ENCODE measurements around the gene MS4A7.
"Not testable (repeated sequence)": the region's sequence is repeated elsewhere in the genome, so short reads cannot be mapped to it uniquely, and the experiment has no call there.

Gene MS4A7

DNA sequence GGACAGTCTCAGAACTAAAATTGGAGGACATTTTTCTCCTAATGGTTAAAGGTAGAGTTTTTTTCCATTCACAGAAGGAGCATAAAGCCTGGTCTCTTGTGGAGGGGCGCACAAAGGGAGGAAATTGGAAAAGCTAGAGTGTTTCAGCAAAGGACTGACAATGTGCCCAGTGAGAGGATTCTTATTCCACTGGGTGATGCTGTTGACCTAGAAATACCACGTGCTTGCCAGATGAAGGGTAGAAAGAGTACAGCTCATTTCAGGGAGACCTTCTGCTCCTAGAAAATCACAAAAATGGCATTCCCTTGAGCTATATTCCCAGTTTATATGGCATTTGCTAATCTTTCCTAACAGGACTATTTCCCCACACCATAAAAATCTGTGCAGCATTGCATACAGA lies 30.2 kb upstream of the MS4A7 start:
- H3K9ac ChIP-seq (ENCODE audit: low read depth, low read length): no peak overlapping the region
- H3K27me3 ChIP-seq (ENCODE audit: control insufficient read depth, insufficient read depth, low read length): no peaks in the 10 kb centered on the region
- H3K4me3 ChIP-seq (ENCODE audit: low read depth, low read length): no peak overlapping the region

DNA sequence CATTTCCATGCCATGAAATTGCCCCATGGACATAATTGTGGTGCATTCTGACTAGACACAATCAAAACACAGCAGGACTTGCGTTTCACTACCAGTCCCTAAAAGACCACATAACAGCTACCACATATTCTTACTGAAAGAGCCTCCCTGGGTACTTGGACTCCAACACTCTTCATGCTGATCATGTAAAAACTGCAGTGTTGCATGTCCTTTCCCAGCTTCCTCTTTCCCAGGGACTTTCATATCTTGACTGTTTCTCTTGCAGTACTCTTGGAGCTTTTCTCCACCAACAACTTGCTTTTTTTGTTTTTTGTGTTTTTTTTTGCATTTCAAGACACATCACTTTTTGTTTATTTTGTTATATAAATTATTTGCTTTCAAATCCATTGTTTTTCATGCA lies 28.3 kb upstream of the MS4A7 start:
- Histone ChIP-seq H3K27me3 (ENCODE audit: control insufficient read depth, insufficient read depth, low read length) (no peaks in the 10 kb centered on the region), H3K4me3 (ENCODE audit: low read depth, low read length) (no peak overlapping the region; the same call in 1 of the 2 replicates), H3K9ac (ENCODE audit: low read depth, low read length) (no peak overlapping the region), H3K36me3 (ENCODE audit: control insufficient read depth, insufficient read depth, low read length) (no peaks in the 10 kb centered on the region), H3K4me1 (ENCODE audit: control insufficient read depth, insufficient read depth, low read length) (no peaks in the 10 kb centered on the region), H3K27ac (ENCODE audit: low read depth, low read length) (no peak overlapping the region), H3K9me3 (ENCODE audit: control insufficient read depth, insufficient read depth, low read length) (peaks cover 19% of the 10 kb centered on the region)

More for the DNA sequence above, 30.2 kb upstream of the MS4A7 start:
- H3K4me1 ChIP-seq (ENCODE audit: control insufficient read depth, insufficient read depth, low read length): no peaks in the 10 kb centered on the region
- peaks cover 7% of the 10 kb centered on the region for H3K9me3 ChIP-seq (ENCODE audit: control insufficient read depth, insufficient read depth, low read length)
- no peaks in the 10 kb centered on the region for H3K36me3 ChIP-seq (ENCODE audit: control insufficient read depth, insufficient read depth, low read length)
- no peak overlapping the region for H3K27ac ChIP-seq (ENCODE audit: low read depth, low read length)

DNA sequence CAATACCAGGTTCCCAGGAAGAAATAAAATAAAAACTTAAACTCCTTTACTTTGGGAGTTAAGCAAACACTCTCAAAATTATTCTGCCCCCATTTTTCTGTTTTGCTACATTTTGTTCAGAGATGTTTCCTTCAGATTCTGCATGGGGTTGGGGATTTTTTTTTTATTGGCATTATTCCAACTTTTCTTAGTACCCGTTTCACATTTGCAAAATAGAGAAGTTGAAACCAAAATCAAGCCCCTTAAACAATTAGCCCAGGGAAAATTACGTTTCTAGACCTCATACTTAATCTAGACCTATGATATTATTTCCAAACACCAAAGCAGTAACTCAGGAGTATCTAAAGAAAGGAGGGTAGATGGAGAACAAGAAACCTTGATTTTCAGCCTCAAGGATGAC lies 20.6 kb upstream of the MS4A7 start:
- no peak overlapping the region for H3K9ac ChIP-seq (ENCODE audit: low read depth, low read length)
- no peak overlapping the region for H3K27ac ChIP-seq (ENCODE audit: low read depth, low read length)
- no peak overlapping the region for H3K4me3 ChIP-seq (ENCODE audit: low read depth, low read length)
- H3K9me3 ChIP-seq (ENCODE audit: control insufficient read depth, insufficient read depth, low read length): peaks cover 61% of the 10 kb centered on the region
- no peaks in the 10 kb centered on the region for H3K4me1 ChIP-seq (ENCODE audit: control insufficient read depth, insufficient read depth, low read length)
- H3K27me3 ChIP-seq (ENCODE audit: control insufficient read depth, insufficient read depth, low read length): no peaks in the 10 kb centered on the region
- no peaks in the 10 kb centered on the region for H3K36me3 ChIP-seq (ENCODE audit: control insufficient read depth, insufficient read depth, low read length)

DNA sequence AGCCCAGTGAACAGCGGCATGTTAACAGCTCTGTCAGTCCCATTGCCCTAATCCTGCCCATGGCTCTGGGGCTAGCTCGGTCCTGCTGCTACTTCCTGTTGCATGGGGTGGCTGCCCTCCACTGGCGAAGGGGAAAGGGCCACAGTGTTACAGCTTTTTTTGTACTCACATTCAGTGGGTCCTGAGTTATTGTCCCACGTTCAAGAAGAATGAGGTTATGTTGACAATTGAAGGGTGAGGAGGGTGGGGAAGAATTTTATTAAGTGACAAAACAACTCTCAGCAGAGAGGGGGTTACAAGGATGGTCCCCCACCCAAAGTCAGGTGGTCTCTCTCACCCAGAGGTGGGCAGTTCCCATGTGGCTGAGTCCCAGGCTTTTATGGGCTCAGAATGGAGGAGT lies 17.7 kb upstream of the MS4A7 start:
- Histone ChIP-seq H3K9ac (ENCODE audit: low read depth, low read length) (no peak overlapping the region), H3K36me3 (ENCODE audit: control insufficient read depth, insufficient read depth, low read length) (no peaks in the 10 kb centered on the region), H3K4me3 (ENCODE audit: low read depth, low read length) (no peak overlapping the region), H3K27ac (ENCODE audit: low read depth, low read length) (no peak overlapping the region), H3K4me1 (ENCODE audit: control insufficient read depth, insufficient read depth, low read length) (peaks cover 10% of the 10 kb centered on the region), H3K9me3 (ENCODE audit: control insufficient read depth, insufficient read depth, low read length) (peaks cover 47% of the 10 kb centered on the region), H3K27me3 (ENCODE audit: control insufficient read depth, insufficient read depth, low read length) (no peaks in the 10 kb centered on the region)

DNA sequence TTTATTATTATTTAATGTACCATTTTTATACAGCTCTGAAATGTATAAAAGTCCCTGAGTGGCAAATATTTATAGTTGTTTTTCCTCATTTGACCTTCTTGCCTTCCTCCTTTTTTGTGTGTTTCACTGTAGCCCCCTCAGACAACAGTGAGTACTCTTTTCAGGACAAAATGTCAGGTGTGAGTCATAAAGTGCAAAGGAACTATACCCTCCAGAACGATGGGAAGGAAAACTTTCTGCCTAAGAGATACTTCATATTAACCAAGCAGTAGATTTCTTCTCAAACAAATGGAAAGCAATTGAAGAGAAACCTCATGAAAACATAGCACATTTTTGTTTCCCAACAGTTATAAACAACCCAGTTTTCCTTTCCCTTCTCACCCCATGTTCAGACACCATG lies 16.1 kb upstream of the MS4A7 start:
- H3K27me3 ChIP-seq (ENCODE audit: control insufficient read depth, insufficient read depth, low read length): no peaks in the 10 kb centered on the region
- no peak overlapping the region for H3K9ac ChIP-seq (ENCODE audit: low read depth, low read length)
- H3K9me3 ChIP-seq (ENCODE audit: control insufficient read depth, insufficient read depth, low read length): peaks cover 40% of the 10 kb centered on the region
- no peak overlapping the region for H3K4me3 ChIP-seq (ENCODE audit: low read depth, low read length)
- H3K36me3 ChIP-seq (ENCODE audit: control insufficient read depth, insufficient read depth, low read length): no peaks in the 10 kb centered on the region
- H3K4me1 ChIP-seq (ENCODE audit: control insufficient read depth, insufficient read depth, low read length): peaks cover 13% of the 10 kb centered on the region
- H3K27ac ChIP-seq (ENCODE audit: low read depth, low read length): no peak overlapping the region

DNA sequence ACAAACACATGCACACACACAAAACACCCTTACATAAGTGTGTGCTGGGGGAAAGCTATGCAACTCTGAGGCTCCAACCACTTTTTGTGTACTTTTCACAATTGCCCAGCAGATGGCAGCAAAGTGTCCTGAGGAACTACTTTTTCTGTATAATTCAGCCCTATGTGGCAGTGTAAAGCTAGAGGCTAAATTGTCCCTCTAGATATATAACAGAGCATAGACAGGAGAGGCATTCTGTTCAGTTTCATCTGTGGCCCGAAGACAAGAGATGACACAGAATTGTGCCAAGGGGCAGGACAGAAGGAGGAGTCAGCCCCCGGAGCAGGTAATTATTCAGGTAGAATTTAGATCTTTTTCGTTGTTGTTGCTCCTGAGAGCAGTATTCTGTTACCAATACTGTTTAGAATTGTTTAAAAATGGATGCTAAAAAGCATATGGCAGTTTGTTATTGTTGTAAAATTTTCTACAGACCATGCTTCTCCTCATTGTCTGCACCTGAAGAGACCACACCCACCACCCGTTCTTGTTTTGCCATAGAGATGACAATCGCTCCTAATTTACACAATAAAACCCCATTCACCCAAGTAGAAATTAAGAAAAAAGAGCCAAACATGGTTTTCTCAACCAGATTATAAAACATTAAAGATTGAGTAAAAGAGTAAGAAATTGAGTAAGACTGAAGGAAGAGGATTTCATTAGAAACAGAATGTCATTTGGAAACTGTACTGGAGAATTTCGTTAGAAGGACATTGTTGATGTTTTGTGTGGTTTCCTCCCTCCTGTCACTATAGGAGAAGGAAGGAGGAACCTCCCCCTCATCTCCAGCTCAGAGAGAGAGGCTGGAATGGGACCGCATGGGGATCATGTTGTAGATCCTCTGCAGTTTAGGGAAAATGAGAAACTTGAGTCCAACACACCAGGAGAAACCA lies 14.5 kb upstream of the MS4A7 start:
- Histone ChIP-seq H3K4me1 (ENCODE audit: control insufficient read depth, insufficient read depth, low read length) (peaks cover 19% of the 10 kb centered on the region), H3K27ac (ENCODE audit: low read depth, low read length) (peak overlapping the region; percentile 57), H3K9ac (ENCODE audit: low read depth, low read length) (peak overlapping the region; percentile 37; the same call in 1 of the 2 replicates), H3K9me3 (ENCODE audit: control insufficient read depth, insufficient read depth, low read length) (peaks cover 43% of the 10 kb centered on the region), H3K36me3 (ENCODE audit: control insufficient read depth, insufficient read depth, low read length) (no peaks in the 10 kb centered on the region), H3K27me3 (ENCODE audit: control insufficient read depth, insufficient read depth, low read length) (no peaks in the 10 kb centered on the region), H3K4me3 (ENCODE audit: low read depth, low read length) (peak overlapping the region; percentile 29)

DNA sequence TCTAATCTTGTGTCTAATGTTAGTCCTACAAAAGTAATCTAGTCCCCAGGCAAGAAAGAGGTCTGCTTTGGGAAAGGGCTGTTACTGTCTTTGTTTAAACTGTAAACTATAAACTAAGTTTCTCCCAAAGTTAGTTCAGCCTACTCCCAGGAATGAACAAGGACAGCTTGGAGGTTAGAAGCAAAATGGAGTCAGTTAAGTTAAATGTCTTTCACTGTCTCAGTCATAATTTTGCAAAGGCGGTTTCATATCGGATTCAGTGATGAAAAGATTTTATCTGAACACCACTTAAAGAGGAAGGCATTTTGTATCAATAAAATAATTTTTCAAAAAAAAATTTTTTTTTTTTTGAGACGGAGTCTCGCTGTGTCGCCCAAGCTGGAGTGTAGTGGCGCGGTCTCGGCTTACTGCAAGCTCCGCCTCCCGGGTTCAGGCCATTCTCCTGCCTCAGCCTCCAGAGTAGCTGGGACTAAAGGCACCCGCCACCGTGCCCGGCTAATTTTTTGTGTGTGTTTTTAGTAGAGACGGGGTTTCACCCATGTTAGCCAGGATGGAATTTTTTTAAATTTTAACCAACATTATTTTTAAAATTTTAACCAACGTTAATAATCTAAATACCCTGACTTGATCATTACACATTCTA lies 11.9 kb upstream of the MS4A7 start:
- not testable (repeated sequence) for H3K27ac ChIP-seq (ENCODE audit: low read depth, low read length); H3K4me3 ChIP-seq (ENCODE audit: low read depth, low read length); H3K36me3 ChIP-seq (ENCODE audit: control insufficient read depth, insufficient read depth, low read length); H3K9ac ChIP-seq (ENCODE audit: low read depth, low read length); H3K27me3 ChIP-seq (ENCODE audit: control insufficient read depth, insufficient read depth, low read length)
- H3K9me3 ChIP-seq (ENCODE audit: control insufficient read depth, insufficient read depth, low read length): peaks cover 20% of the 10 kb centered on the region
- peaks cover 19% of the 10 kb centered on the region for H3K4me1 ChIP-seq (ENCODE audit: control insufficient read depth, insufficient read depth, low read length)

DNA sequence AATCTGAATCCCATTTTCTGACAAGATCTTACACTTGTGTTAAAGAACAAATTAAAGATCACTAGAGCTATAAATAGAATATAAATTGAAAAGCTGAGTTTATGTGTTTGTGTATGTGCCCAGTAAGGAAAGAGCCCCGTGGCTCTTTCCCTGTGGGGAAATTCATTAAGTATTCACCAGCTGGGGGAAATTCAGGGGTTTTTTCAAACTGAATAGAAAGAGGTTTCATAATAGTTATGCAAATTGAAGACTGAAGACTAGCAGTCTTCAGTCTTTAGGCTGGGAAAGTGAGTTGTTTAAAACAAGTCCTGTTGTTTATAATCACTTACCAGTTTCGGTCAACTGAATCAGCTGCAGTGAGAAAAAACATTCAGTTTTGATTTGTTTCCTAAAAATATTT lies 11.3 kb upstream of the MS4A7 start:
- no peaks in the 10 kb centered on the region for H3K27me3 ChIP-seq (ENCODE audit: control insufficient read depth, insufficient read depth, low read length)
- H3K9ac ChIP-seq (ENCODE audit: low read depth, low read length): no peak overlapping the region
- peaks cover 19% of the 10 kb centered on the region for H3K4me1 ChIP-seq (ENCODE audit: control insufficient read depth, insufficient read depth, low read length)
- H3K9me3 ChIP-seq (ENCODE audit: control insufficient read depth, insufficient read depth, low read length): peaks cover 16% of the 10 kb centered on the region
- peak overlapping the region; percentile 27 for H3K27ac ChIP-seq (ENCODE audit: low read depth, low read length)
- no peak overlapping the region for H3K4me3 ChIP-seq (ENCODE audit: low read depth, low read length)
- no peaks in the 10 kb centered on the region for H3K36me3 ChIP-seq (ENCODE audit: control insufficient read depth, insufficient read depth, low read length)

DNA sequence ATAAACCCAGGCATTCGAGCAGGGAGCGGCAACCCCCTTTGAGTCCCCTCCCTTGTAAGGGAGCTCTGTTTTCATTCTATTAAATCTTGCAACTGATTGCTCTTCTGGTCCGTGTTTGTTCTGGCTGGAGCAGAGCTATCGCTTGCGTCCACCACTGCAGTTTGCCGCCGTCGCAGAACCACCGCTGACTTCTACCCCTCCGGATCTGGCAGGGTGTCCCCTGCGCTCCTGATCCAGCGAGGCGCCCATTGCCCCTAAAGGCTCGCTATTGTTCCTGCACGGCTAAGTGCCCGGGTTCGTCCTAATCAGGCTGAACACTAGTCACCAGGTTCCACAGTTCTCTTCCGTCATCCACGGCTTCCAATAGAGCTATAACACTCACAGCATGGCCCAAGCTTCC lies 10.4 kb upstream of the MS4A7 start:
- Histone ChIP-seq H3K4me3 (ENCODE audit: low read depth, low read length) (no peak overlapping the region), H3K27me3 (ENCODE audit: control insufficient read depth, insufficient read depth, low read length) (no peaks in the 10 kb centered on the region), H3K27ac (ENCODE audit: low read depth, low read length) (no peak overlapping the region), H3K9ac (ENCODE audit: low read depth, low read length) (no peak overlapping the region), H3K9me3 (ENCODE audit: control insufficient read depth, insufficient read depth, low read length) (peaks cover 16% of the 10 kb centered on the region), H3K36me3 (ENCODE audit: control insufficient read depth, insufficient read depth, low read length) (no peaks in the 10 kb centered on the region), H3K4me1 (ENCODE audit: control insufficient read depth, insufficient read depth, low read length) (peaks cover 19% of the 10 kb centered on the region)

DNA sequence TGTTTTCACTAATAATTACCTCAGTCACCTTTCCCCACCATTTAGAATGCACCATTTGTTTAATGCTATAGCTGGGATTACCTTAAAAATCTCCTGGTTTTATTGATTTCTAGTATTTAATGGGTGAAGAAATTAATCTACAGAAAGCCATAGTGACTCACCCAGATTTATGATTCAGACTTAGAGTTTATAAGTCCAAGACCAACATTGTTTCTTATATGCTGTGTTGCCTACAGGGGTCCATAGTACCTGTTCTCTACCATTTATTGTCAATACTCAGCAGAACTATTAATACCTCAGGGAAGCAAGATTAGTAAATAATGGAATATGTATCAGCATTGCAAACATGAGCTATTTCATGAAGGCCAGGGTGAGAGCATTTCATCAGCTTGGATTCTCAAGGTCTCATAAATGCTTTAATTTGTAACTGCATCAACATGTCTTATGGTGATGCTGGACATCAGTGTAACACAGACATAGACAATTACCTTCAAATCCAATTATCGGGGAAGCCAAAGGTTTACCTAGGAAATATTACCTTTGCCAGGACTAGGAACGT lies 8.0 kb upstream of the MS4A7 start:
- H3K4me1 ChIP-seq (ENCODE audit: control insufficient read depth, insufficient read depth, low read length): peaks cover 8% of the 10 kb centered on the region
- no peak overlapping the region for H3K9ac ChIP-seq (ENCODE audit: low read depth, low read length)
- H3K36me3 ChIP-seq (ENCODE audit: control insufficient read depth, insufficient read depth, low read length): no peaks in the 10 kb centered on the region
- no peaks in the 10 kb centered on the region for H3K27me3 ChIP-seq (ENCODE audit: control insufficient read depth, insufficient read depth, low read length)
- no peak overlapping the region for H3K4me3 ChIP-seq (ENCODE audit: low read depth, low read length)
- peaks cover 14% of the 10 kb centered on the region for H3K9me3 ChIP-seq (ENCODE audit: control insufficient read depth, insufficient read depth, low read length)
- H3K27ac ChIP-seq (ENCODE audit: low read depth, low read length): no peak overlapping the region

DNA sequence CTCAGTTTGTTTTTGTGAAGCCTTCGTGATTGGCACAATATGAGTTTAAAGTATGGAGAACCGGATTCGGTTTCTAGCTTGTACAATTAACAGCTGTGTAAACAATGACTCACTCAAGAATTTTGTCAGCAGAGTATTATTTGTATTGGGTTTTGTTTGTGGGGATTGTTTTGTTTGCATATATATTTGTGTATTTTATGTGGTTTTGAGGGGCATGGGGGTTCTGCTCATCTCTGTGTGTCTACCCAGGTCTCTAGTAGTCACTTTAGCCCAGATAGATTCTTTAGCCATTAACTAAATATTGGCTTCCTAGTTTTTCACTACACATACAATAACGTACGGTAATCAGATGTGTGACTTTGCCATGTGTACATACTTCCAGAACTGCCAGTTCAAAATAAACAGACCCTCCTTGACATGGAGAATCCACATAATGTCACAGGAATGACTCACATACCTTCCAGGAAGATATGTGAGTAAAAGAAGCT lies 7.5 kb upstream of the MS4A7 start:
- Histone ChIP-seq H3K4me3 (ENCODE audit: low read depth, low read length) (no peak overlapping the region), H3K27ac (ENCODE audit: low read depth, low read length) (no peak overlapping the region), H3K4me1 (ENCODE audit: control insufficient read depth, insufficient read depth, low read length) (peaks cover 8% of the 10 kb centered on the region), H3K27me3 (ENCODE audit: control insufficient read depth, insufficient read depth, low read length) (no peaks in the 10 kb centered on the region), H3K36me3 (ENCODE audit: control insufficient read depth, insufficient read depth, low read length) (no peaks in the 10 kb centered on the region), H3K9me3 (ENCODE audit: control insufficient read depth, insufficient read depth, low read length) (peaks cover 15% of the 10 kb centered on the region), H3K9ac (ENCODE audit: low read depth, low read length) (no peak overlapping the region)

Measured in HUES48 (cell line).